Measurements from ENCODE around the gene TMEM91. TPM values are rescaled to one million over a fixed set of nuclear protein-coding genes. Genes with fewer than 3 reads are reported as not detected.

Gene TMEM91
- total and polyA plus RNA-seq, 2 of the 8 experiments (the other 6 are each of a cell fraction or from before 2014, with no cell fraction given): 5.3 to 7.4 TPM

DNA sequence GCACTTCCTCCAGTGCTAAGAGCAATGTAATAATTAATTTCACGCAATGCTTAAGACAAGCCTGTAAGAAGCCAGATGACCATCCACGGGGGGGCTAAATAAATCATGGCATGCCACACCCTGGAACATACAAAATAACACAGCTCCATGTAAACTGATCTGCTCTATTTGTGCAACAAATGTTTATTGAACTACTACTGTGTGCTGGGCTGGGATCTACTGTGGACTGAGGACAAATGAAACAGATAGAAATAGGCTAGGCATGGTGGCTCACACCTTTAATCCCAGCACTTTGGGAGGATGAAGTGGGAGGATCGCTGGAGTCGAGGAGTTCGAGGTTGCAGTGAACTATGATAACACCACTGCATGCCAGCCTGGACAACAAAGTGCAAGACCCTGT, 43.9 kb upstream of the TMEM91 start:
- Histone ChIP-seq H2BK12ac (ENCODE audit: low read depth, low read length) (no peak overlapping the region), H3K9ac (replicated peaks in 1 of 4; ENCODE audit: extremely low read depth in 1 of 4, low read depth in 3 of 4, low read length in 3 of 4) (no peak overlapping the region), H3K36me3 (ENCODE audit: control insufficient read depth in 2 of 4, insufficient read depth in 4 of 4, low read length in 3 of 4) (no peaks in the 10 kb centered on the region), H3K79me2 (ENCODE audit: control insufficient read depth in 1 of 2, insufficient read depth in 2 of 2, low read length in 2 of 2) (no peaks in the 10 kb centered on the region), H2BK5ac (ENCODE audit: low read depth, low read length) (no peak overlapping the region), H3K23me2 (ENCODE audit: low read depth, low read length) (peaks cover 1% of the 10 kb centered on the region), H3K56ac (replicated peaks; ENCODE audit: insufficient read length, low read depth, low read length) (no peak overlapping the region), H2AK5ac (ENCODE audit: low read depth, low read length) (no peak overlapping the region), H2BK20ac (ENCODE audit: low read length) (no peak overlapping the region), H4K8ac (ENCODE audit: extremely low read depth, insufficient read depth, low read length) (no peak overlapping the region), H2BK120ac (replicated peaks; ENCODE audit: low read depth, low read length) (no peak overlapping the region), H3K27me3 (replicated peaks in 1 of 4; ENCODE audit: control insufficient read depth in 3 of 4, extremely low read depth in 1 of 4, insufficient read depth in 3 of 4, low read length in 3 of 4) (peaks cover 0 to 3% (median 0%) of the 10 kb centered on the region in 4 experiments; a peak in 3 of 7 replicates), H3K18ac (ENCODE audit: extremely low read depth, low read length) (no peak overlapping the region), H3K23ac (ENCODE audit: insufficient read length) (no peak overlapping the region), H4K91ac (replicated peaks; ENCODE audit: insufficient read length, low read length) (no peak overlapping the region), H3K4ac (replicated peaks; ENCODE audit: insufficient read length, low read depth, low read length) (no peak overlapping the region), H3K4me1 (replicated peaks in 1 of 4; ENCODE audit: control insufficient read depth in 3 of 4, insufficient read depth in 4 of 4, low read length in 3 of 4) (peaks cover 0 to 7% (median 4%) of the 10 kb centered on the region in 4 experiments; a peak in 5 of 7 replicates), H2BK15ac (ENCODE audit: low read length) (no peak overlapping the region), H4K5ac (ENCODE audit: insufficient read length, low read depth, low read length) (no peak overlapping the region), H4K20me1 (replicated peaks in 1 of 2; ENCODE audit: control insufficient read depth in 1 of 2, insufficient read depth in 2 of 2, low read length in 2 of 2) (peaks cover 0 to 2% of the 10 kb centered on the region in 2 experiments), H3K27ac (ENCODE audit: low read depth, low read length) (no peak overlapping the region), H3K4me2 (ENCODE audit: insufficient read depth in 1 of 2, low read depth in 2 of 2, low read length in 2 of 2) (no peak overlapping the region; a peak in 1 of 4 replicates), H3K14ac (ENCODE audit: insufficient read length) (no peak overlapping the region), H2AFZ (ENCODE audit: low read length) (no peak overlapping the region), H3K9me3 (ENCODE audit: insufficient read depth in 2 of 2, low read depth in 1 of 2, low read length in 1 of 2) (no peaks in the 10 kb centered on the region), H3K79me1 (ENCODE audit: low read depth, low read length) (no peaks in the 10 kb centered on the region), H3K4me3 (ENCODE audit: extremely low read depth in 1 of 4, insufficient read depth in 2 of 4, low read depth in 3 of 4, low read length in 4 of 4) (no peak overlapping the region)
- WGBS, 2 experiments (ENCODE audit: extremely low coverage in 1 of 2, insufficient coverage in 1 of 2, insufficient read length in 1 of 2, insufficient replicate concordance in 2 of 2, low coverage in 1 of 2, low lambda C conversion rate in 2 of 2, missing lambda C conversion rate in 1 of 2): 98% methylated on average over 5 of the region's 5 CpGs; no CpG with 5 or more reads in 1 of the 2 experiments
- no peak for DNase-seq (ENCODE audit: low read depth in 1 of 2, low spot score in 2 of 2)
- ChIA-PET CTCF (ENCODE audit: partially characterized antibody) (interaction anchor here (1.0 to 4.8 kb wide), 4 partner anchors 9 to 24 kb away, joined by 4 to 25 read pairs (median 6); partner anchors contain the start of gene TGFB1), POLR2A (ENCODE audit: partially characterized antibody) (no interaction called here)
- FAIRE-seq: no peak
- TF ChIP-seq JUN (IDR thresholded peaks at IDR 0.05; ENCODE audit: low read depth, low read length) (no peak), HDAC2 (IDR thresholded peaks at IDR 0.05; ENCODE audit: borderline replicate concordance in 1 of 2, low read depth in 2 of 2, low read length in 2 of 2) (no peak), CREB1 (IDR thresholded peaks at IDR 0.05) (no peak), EP300 (IDR thresholded peaks at IDR 0.05; ENCODE audit: borderline replicate concordance in 1 of 2, low read depth in 2 of 2, low read length in 2 of 2) (no peak)
- TF ChIP-seq, protein P1, sequence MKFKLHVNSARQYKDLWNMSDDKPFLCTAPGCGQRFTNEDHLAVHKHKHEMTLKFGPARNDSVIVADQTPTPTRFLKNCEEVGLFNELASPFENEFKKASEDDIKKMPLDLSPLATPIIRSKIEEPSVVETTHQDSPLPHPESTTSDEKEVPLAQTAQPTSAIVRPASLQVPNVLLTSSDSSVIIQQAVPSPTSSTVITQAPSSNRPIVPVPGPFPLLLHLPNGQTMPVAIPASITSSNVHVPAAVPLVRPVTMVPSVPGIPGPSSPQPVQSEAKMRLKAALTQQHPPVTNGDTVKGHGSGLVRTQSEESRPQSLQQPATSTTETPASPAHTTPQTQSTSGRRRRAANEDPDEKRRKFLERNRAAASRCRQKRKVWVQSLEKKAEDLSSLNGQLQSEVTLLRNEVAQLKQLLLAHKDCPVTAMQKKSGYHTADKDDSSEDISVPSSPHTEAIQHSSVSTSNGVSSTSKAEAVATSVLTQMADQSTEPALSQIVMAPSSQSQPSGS (IDR thresholded peaks at IDR 0.05; ENCODE audit: low read length): no peak
- TF ChIP-seq, protein P2, sequence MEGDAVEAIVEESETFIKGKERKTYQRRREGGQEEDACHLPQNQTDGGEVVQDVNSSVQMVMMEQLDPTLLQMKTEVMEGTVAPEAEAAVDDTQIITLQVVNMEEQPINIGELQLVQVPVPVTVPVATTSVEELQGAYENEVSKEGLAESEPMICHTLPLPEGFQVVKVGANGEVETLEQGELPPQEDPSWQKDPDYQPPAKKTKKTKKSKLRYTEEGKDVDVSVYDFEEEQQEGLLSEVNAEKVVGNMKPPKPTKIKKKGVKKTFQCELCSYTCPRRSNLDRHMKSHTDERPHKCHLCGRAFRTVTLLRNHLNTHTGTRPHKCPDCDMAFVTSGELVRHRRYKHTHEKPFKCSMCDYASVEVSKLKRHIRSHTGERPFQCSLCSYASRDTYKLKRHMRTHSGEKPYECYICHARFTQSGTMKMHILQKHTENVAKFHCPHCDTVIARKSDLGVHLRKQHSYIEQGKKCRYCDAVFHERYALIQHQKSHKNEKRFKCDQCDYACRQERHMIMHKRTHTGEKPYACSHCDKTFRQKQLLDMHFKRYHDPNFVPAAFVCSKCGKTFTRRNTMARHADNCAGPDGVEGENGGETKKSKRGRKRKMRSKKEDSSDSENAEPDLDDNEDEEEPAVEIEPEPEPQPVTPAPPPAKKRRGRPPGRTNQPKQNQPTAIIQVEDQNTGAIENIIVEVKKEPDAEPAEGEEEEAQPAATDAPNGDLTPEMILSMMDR (IDR thresholded peaks at IDR 0.05; ENCODE audit: control extremely low read depth in 1 of 3, insufficient read depth in 1 of 3, low read depth in 1 of 3, low read length in 3 of 3): no peak

All from H1 (cell line).